A204.1 (cell line): ENCODE measurements around the gene SSUH2.
"Not testable (repeated sequence)": the region's sequence is repeated elsewhere in the genome, so short reads cannot be mapped to it uniquely, and the experiment has no call there.

Experiments used
- FAIRE-seq: peaks from 2 replicates; lab custom pipeline; 2012; peaks lifted over from hg19 to GRCh38; lab: Jason Lieb, UNC

Gene SSUH2, protein sequence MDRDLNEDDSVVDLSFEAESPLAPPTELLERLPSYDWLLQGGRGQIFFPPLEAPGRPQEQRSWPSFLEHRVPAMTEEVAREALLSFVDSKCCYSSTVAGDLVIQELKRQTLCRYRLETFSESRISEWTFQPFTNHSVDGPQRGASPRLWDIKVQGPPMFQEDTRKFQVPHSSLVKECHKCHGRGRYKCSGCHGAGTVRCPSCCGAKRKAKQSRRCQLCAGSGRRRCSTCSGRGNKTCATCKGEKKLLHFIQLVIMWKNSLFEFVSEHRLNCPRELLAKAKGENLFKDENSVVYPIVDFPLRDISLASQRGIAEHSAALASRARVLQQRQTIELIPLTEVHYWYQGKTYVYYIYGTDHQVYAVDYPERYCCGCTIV

DNA sequence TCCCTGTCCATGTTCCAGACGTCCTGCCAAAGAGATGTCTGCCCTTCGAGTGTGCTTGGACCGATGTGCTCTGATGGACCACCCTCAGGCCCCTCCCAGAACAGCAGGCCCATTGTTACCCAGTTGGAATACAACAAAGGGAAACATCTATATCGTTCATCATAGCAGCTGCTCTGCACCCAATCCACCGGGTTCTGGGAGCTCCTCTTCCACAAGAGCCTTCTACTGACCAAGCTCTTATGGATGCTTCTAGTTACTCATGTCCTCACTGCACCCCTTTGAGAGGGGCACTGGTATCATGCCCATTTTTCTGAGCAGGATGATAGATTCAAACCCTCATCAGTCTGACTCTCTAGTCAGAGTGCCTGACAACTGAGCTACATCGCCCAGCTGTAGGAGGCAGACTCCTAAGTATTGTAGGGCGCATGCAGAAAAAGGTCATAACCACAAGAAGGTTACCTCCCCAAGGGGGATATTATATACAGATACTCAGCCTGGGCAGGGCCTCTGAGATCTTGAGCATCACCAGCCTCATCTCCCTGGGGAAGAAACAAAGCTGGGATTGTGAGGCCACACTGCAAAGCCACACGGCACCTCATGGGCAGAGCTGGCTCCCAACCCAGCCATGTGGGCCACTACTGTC lies at the start of gene SSUH2:
Gene SSUH2 (minus strand): TSS at position 51 of the 643 bp plus-strand sequence. CDS start 40 bp downstream, at position 11.
- FAIRE-seq = no peak

GRCh38 chr3:8691295-8691694 lies 46.7 kb upstream of the SSUH2 start:
- not testable (repeated sequence) for FAIRE-seq

DNA sequence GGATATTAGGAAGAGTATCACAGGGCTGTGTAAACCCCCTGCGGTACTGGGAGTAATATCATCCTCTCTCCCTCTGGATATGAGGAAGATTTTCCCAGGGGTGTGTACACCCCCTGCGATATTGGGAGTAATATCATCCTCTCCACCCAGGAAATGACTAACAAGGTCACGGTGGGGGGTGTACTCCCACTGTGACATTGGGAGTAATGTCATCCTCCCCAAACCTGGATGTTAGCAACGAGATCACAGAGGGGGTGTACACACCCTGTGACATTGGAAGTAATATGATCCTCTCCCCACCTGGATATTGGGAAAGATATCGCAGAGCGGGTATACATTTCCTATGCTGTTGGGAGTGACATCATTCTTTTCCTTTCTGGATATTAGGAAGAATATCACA lies 40.4 kb upstream of the SSUH2 start:
- FAIRE-seq = not testable (repeated sequence)

- not testable (repeated sequence) for FAIRE-seq
Measured at GRCh38 chr3:8682850-8683574, 38.4 kb upstream of the SSUH2 start.

- FAIRE-seq = not testable (repeated sequence)
Measured at GRCh38 chr3:8681881-8682538, 37.4 kb upstream of the SSUH2 start.

DNA sequence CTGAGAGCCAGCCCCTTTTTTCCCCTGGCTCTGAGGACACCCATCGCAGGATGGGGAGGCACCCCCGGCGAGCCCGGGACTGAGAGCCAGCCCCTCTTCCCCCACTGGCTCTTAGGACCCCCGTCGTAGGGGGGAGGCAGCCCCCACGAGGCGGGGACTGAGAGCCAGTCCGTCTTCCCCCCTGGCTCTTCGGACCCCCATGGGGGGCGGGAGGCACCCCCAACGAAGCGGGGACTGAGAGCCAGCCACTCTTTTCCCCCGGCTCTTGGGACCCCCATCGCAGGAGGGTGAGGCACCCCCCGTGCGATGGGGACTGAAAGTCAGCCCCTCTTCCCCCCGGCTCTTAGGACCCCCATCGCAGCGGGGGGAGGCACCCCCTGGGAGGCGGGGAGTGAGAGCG lies 36.8 kb upstream of the SSUH2 start:
- FAIRE-seq = no peak

DNA sequence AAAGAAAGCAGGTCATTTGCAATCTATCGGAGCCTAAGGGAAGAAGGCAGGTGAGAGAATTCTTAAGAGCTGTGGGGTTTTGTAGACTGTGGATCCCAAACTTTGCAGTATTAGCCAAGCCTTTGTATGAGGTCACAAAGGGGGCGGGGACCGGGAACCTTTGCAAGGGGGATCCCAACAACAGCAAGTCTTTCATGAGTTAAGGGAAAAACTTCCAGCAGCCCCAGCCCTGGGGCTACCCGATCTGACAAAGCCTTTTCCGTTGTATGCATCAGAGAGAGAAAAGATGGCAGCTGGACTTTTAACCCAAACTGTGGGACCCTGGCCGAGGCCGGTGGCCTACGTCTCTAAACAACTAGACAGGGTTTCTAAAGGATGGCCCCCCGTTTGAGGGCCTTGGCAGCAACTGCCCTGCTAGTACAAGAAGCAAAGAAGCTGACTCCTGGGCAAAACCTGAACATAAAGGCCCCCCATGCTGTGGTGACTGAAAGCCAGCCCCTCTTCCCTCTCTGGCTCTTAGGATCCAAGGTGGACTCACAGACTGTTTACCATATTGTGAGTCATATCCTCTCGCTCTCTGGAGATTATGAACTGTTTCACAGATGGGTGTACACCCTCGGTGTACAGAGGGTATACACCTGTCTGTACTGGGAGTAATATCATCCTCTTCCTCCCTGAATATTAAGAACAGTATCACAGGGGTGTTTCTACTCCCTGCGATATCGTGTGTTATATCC lies 35.4 kb upstream of the SSUH2 start:
- not testable (repeated sequence) for FAIRE-seq

DNA sequence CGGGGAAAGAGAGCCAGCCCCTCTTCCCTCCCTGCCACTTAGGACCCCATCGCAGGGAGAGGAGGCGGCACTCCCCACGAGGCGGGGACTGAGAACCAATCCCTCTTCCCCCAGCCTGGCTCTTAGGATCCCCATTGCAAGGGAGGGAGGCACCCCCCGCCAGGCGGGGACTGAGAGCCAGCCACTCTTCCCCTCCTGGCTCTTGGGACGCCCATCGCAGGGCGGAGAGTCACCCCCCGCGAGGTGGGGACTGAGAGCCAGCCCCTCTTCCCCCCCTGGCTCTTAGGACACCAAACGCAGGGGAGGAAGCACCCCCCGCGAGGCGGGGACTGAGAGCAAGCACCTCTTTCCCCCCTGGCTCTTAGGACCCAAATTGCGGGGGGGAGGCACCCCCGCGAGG lies 34.2 kb upstream of the SSUH2 start:
- FAIRE-seq = no peak

GRCh38 chr3:8677258-8677657 lies 32.7 kb upstream of the SSUH2 start:
- not testable (repeated sequence) for FAIRE-seq

GRCh38 chr3:8675591-8675990 lies 31.0 kb upstream of the SSUH2 start:
- FAIRE-seq = not testable (repeated sequence)

DNA sequence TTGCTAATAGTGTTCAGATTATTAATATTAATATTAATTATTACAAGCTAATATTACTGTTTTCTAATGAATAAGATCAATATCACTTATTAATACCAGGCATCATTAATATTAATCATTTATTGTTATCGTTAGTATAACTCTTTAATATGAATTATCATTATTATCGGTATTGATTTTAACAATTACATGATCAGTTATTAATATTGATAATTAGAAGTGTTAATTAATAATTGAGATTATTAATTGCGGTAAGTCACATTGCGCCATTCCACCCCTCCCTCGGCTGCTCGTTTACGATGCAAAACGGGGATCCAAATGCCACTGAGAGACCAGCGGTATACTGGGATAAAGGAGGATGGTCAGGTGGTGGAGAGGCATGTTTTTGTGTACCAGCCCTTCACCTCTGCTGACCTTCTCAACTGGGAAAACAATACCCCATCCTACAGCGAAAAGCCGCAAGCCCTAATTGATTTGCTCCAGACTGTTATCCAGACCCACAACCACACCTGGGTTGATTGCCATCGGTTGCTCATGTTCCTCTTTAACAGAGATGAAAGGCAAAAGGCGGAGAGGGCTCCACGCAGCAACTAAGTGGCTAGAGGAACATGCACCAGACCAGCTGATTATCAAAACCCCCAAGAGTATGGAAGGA lies 28.6 kb upstream of the SSUH2 start:
- peak; percentile 91 for FAIRE-seq

DNA sequence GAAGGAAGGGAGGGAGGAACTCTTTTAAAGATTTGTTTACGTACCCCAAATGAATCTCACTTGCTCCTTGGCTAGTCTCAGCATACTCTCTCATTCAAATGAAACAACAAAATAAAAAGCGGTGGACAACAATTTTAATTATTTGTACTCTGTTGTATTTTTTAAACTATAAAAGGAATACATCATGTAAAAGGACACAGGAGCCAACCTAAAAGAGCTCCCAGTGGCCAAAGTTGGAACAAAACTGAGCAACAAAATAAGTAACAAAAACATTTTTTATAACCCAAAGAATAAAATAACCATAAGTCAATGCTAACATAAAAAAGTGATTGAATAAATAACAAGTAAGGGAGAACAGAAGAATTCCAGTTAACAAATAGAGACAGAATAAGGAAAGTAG lies 24.4 kb upstream of the SSUH2 start:
- no peak for FAIRE-seq

GRCh38 chr3:8668216-8668615 lies 23.6 kb upstream of the SSUH2 start:
- no peak for FAIRE-seq

DNA sequence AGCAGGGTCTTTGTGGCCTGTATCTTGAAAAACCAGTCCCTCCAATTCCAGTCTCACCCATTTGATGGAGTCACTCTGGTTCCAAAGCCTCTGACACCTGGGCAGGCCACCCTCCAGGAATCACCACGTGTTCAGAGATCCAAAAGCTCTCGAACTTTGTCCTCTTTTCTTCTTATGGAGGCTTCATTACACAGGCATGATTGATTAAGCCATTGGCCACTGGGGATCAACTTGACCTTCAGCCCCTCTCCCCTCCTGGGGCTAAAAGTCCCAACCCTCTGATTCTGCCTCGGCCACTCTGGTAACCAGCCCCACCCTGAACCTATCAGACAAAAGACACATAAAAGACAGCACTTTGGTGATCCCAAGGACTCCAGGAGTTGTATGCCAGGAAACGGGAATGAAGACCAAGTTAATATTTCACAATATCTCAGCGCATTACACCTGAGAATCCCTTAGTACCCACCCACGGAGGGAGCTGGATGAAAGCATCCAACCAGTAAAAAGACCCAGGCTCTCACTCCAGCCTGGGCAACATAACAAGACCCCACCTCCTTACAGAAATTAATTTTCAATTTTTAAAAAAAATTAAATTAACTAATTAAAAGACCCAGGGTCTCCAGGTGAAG lies 23.0 kb upstream of the SSUH2 start:
- no peak for FAIRE-seq

GRCh38 chr3:8665407-8665896 lies 20.9 kb upstream of the SSUH2 start:
- FAIRE-seq = no peak

DNA sequence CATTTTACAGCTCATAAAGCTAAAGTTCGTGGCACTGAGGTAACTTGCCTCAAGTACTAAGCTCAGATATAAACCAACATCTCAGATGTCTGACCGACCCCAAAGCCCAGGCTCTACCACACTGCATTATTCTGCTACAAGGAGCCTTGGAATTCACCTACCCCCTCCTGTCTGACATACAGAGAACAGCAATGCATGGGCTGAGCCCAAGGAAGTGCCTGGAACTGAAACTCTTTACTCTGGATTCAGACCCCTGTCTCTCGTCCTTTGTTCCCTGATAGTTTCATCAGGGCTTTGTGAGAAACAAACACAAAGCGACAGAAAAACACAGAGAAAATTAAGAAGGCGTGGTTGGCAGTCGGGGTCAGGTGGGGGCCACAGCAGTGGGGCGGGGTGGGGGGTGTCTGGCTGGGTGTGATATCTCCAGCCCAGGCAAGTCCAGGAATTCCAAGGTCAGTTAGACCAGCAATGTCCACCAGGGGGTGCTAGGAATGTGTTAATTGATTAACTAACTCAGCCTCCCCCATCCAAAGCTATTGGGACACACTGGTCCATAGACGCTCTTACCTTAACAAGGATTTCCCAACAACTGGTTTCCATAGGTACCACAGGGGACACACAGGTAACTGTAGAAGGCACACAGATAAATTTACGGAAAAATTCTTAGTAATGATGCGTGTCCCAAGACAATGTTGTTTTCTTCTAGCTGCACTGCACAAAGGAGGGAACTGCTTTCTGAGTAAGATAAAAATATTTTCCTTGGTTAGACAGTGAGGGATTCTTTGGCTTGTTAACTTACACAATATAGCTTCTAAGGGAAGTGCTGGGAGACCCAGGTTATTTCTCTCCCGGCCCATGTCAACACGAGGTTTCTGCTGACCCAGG lies 18.8 kb upstream of the SSUH2 start:
- FAIRE-seq = no peak

DNA sequence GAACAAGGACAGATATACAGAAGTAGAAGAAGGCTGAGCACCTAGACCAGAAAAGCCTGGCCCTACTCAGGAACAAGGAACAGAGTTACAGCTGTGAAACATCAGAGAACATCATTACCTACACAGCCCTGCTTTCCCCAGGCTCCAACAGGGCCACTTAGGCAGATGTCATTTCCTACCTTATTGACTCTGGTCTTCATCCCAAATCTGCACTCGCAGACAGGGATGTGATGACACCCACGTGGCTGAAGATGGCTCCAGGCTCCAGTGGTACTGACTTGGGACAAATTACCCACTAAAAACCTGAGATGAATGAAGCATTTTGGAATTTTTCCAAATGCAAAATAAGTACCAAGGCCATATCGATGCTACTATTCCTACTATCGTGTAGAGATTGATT lies 18.0 kb upstream of the SSUH2 start:
- FAIRE-seq = no peak

- FAIRE-seq = no peak
Measured at GRCh38 chr3:8660175-8661118, 15.8 kb upstream of the SSUH2 start.
